K562 (cell line): ENCODE data around the gene CYB561A3. TPM values are rescaled to one million over a fixed set of nuclear protein-coding genes. Genes with fewer than 3 reads are reported as not detected.
A peak's percentile ranks its signal among the peaks of the same experiment; 100 is the strongest.

Experiments
- CBFB ChIP-seq: sonication (generic); formaldehyde crosslinking; IDR thresholded peaks from 2 replicates; pipeline ENCODE4 v1.4.0; 2020; ENCODE audit warnings: mild to moderate bottlenecking, missing genetic modification reagents
- FUS ChIP-seq: fragments of 200-400 bp; formaldehyde crosslinking; optimal IDR thresholded peaks from 2 replicates; pipeline ENCODE3; 2017; ENCODE audit warnings: low read depth, low read length
- GABPA ChIP-seq: fragments of 200-800 bp; sonication (Bioruptor generic); conservative IDR thresholded peaks from 2 replicates; pipeline ENCODE4 v1.6.1; 2016; ENCODE audit warnings: low read depth, missing genetic modification characterization, missing compliant biosample characterization
- GATAD2A ChIP-seq: fragments of 450-650 bp; IDR thresholded peaks from 2 replicates; pipeline ENCODE4 v1.6.1; 2017
- HDAC8 ChIP-seq: fragments of 450-650 bp; IDR thresholded peaks from 2 replicates; pipeline ENCODE4 v1.6.1; 2016; ENCODE audit warnings: mild to moderate bottlenecking, missing genetic modification characterization, moderate library complexity, missing compliant biosample characterization
- KDM2B ChIP-seq: fragments of 250-450 bp; sonication (Bioruptor Pico); IDR thresholded peaks from 2 replicates; pipeline ENCODE4 v1.8.0; 2021; ENCODE audit warnings: mild to moderate bottlenecking, moderate library complexity
- KLF13 ChIP-seq: fragments of 450-650 bp; IDR thresholded peaks from 2 replicates; pipeline ENCODE4 v1.6.1; 2016; ENCODE audit warnings: missing genetic modification characterization, low read depth, mild to moderate bottlenecking, missing compliant biosample characterization, moderate library complexity, borderline replicate concordance
- MTA3 ChIP-seq: fragments of 450-650 bp; formaldehyde crosslinking; IDR thresholded peaks from 2 replicates; pipeline ENCODE4 v1.6.1; 2017; ENCODE audit warnings: mild to moderate bottlenecking, borderline replicate concordance
- PCBP1 ChIP-seq: fragments of 200-400 bp; formaldehyde crosslinking; IDR thresholded peaks from 2 replicates; pipeline ENCODE4 v1.6.1; 2018; ENCODE audit warnings: mild to moderate bottlenecking, low read depth, low read length; ENCODE audit not compliant: poor library complexity, severe bottlenecking
- POLR2AphosphoS5 ChIP-seq: IDR thresholded peaks from 2 replicates; pipeline ENCODE4 v1.6.1; 2011; ENCODE audit warnings: mild to moderate bottlenecking, low read depth, low read length, moderate library complexity; ENCODE audit not compliant: control insufficient read depth, insufficient read depth
- POLR2B ChIP-seq: fragments of 450-650 bp; IDR thresholded peaks from 2 replicates; pipeline ENCODE4 v1.6.1; 2018; ENCODE audit warnings: low read depth; ENCODE audit not compliant: partially characterized antibody
- PRPF4 ChIP-seq: fragments of 200-400 bp; formaldehyde crosslinking; IDR thresholded peaks from one replicate; pipeline ENCODE4 v1.6.1; 2017; ENCODE audit warnings: low read length, low read depth, mild to moderate bottlenecking; ENCODE audit not compliant: insufficient read depth, poor library complexity, severe bottlenecking
- RBBP5 ChIP-seq: fragments of 200-600 bp; sonication (generic); IDR thresholded peaks from 2 replicates; pipeline ENCODE4 v1.6.1; 2012; ENCODE audit warnings: borderline replicate concordance, mild to moderate bottlenecking, low read length, control low read depth, inconsistent platforms; ENCODE audit not compliant: insufficient read depth, poor library complexity, severe bottlenecking
- SIN3A ChIP-seq, 2 experiments: fragments of 150-350 bp in 1 of 2; IDR thresholded peaks; 2 replicates each; pipeline ENCODE4 v1.6.1; 2011 to 2016; ENCODE audit warnings: borderline replicate concordance in 2 of 2, low read depth in 2 of 2, low read length in 2 of 2, mild to moderate bottlenecking in 2 of 2, moderate library complexity in 2 of 2; ENCODE audit not compliant: control insufficient read depth in 1 of 2
- SOX6 ChIP-seq: fragments of 450-650 bp; IDR thresholded peaks from 2 replicates; pipeline ENCODE4 v1.6.1; 2014; ENCODE audit warnings: mild to moderate bottlenecking
- TAF1 ChIP-seq: IDR thresholded peaks from 2 replicates; pipeline ENCODE4 v1.6.1; 2011; ENCODE audit warnings: mild to moderate bottlenecking, low read length, moderate library complexity; ENCODE audit not compliant: insufficient read depth, control insufficient read depth, severe bottlenecking; ENCODE audit errors: extremely low read depth
- TOE1 ChIP-seq, 2 experiments: fragments of 450-650 bp in 1 of 2; sonication (generic) in 1 of 2; formaldehyde crosslinking in 1 of 2; IDR thresholded peaks; 2 replicates each; pipeline versions ENCODE4 v1.7.1 to v1.8.0; 2016 to 2022; ENCODE audit warnings: borderline replicate concordance in 2 of 2, mild to moderate bottlenecking in 2 of 2, antibody characterized with exemption in 1 of 2, inconsistent platforms in 1 of 2, low read depth in 1 of 2, missing genetic modification reagents in 1 of 2, moderate library complexity in 1 of 2
- TRIM28 ChIP-seq: fragments of 450-650 bp; IDR thresholded peaks from 2 replicates; pipeline ENCODE4 v1.6.1; 2017
- ZBTB17 ChIP-seq: fragments of 450-650 bp; formaldehyde crosslinking; IDR thresholded peaks from 2 replicates; pipeline ENCODE4 v1.4.0; 2020; ENCODE audit warnings: mild to moderate bottlenecking
- ZNF431 ChIP-seq: sonication (generic); formaldehyde crosslinking; IDR thresholded peaks from 2 replicates; pipeline ENCODE4 v1.8.0; 2022; ENCODE audit warnings: mild to moderate bottlenecking, missing genetic modification reagents
- ZNF76 ChIP-seq: fragments of 250-450 bp; sonication (Bioruptor Pico); IDR thresholded peaks from 2 replicates; pipeline ENCODE4 v1.4.0; 2020; ENCODE audit warnings: mild to moderate bottlenecking, moderate library complexity, borderline replicate concordance
- ZNF785 ChIP-seq: fragments of 250-450 bp; sonication (Bioruptor Pico); IDR thresholded peaks from 2 replicates; pipeline ENCODE4 v1.4.0; 2020; ENCODE audit warnings: mild to moderate bottlenecking
- polyA plus RNA-seq, 8 experiments: library from polyadenylated mRNA; depleted of rRNA in 4 of 8; stranded (reverse) in 5 of 8; unstranded in 3 of 8; fragments of >200 nt; fragmentation: Nextera tagmentation in 2 of 8; fragmentation: Illumina TruSeq in 1 of 8; extraction: Ambion mirVana in 2 of 8; extraction: Trizol in 1 of 8; gene quantifications; 2 replicates each; pipeline versions ENCODE4 v1.2.1 to v1.2.3, GENCODE V29; 2011 to 2014; ENCODE audit warnings: inconsistent platforms in 1 of 8, missing spikeins in 1 of 8
- total RNA-seq, 7 experiments: library from RNA; depleted of rRNA in 6 of 7; stranded (reverse); fragments of >200 nt in 6 of 7; fragmentation: Illumina TruSeq in 2 of 7; extraction: Trizol in 2 of 7; gene quantifications; 2 replicates each; pipeline versions ENCODE4 v1.2.1 to v1.2.3, GENCODE V29; 2011 to 2021; ENCODE audit warnings: low replicate concordance in 1 of 7
- TF ChIP-seq, protein P1 (sequence below), 2 experiments: fragments of 200-800 bp in 1 of 2; sonication (Bioruptor generic) in 1 of 2; sonication (generic) in 1 of 2; formaldehyde crosslinking in 1 of 2; IDR thresholded peaks in 1 of 2; conservative IDR thresholded peaks in 1 of 2; 2 replicates each; pipeline versions ENCODE4 v1.5.0 to v1.6.1; 2016 to 2020; ENCODE audit warnings: missing compliant biosample characterization in 1 of 2, missing genetic modification characterization in 1 of 2, missing genetic modification reagents in 1 of 2
- TF ChIP-seq, protein P2 (sequence below): sonication (generic); formaldehyde crosslinking; IDR thresholded peaks from 2 replicates; pipeline ENCODE4 v1.8.0; 2022; ENCODE audit warnings: missing genetic modification reagents, mild to moderate bottlenecking, moderate library complexity, borderline replicate concordance

Gene CYB561A3
- total and polyA plus RNA-seq, 9 of the 15 experiments (the other 6 are each of a cell fraction or from before 2014, with no cell fraction given), result 29.2 to 78.9 (median 37.9) TPM

DNA sequence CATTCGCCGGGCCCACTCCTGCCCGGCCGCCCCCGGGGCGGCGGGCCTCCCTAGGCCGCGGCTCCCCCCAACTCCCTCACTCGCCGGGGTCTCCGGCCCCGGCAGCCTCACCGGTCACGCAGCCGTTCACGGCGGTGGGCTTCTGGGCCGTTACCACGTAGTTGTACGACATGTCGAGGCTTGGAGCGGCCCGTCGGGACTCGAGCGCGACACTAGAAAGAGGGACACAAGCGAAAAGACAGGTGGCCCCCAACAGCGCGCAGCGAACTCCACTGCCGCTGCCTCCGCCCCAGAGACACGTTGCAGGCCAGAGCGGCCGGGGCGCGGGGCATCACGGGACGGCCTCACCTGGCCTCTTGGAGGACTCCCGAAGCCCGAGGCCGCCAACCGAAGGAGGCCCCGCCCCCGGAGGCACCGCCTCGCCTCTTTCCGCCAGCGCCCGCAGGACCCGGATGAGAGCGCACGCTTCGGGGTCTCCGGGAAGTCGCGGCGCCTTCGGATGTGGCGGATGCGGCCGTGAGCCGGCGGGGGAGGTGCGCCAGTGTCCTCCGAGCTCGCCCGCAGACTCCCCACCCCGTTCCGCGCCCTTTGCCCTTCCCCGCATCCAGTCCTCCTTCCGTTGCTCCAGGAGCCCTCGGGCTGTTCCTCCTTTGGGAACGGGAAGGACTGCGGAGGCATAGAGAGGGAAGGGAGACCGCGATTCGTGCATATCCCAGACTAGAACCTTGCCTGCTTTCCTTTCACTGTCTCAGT is 28.7 kb downstream of the CYB561A3 start, which contains the start of the genes DDB1 and TKFC (continued):
- TF ChIP-seq MTA3 (peak; percentile 80; the same call in 1 of the 2 replicates), TRIM28 (0 out of 2 replicates have a peak, but pooled peaks have one; percentile 23), GABPA (tag) (peak; percentile 73), KDM2B (peak; percentile 84; the same call in 1 of the 2 replicates), SIN3A (IDR thresholded peaks at IDR 0.05; ENCODE audit: borderline replicate concordance in 2 of 2, control insufficient read depth in 1 of 2, low read depth in 2 of 2, low read length in 2 of 2) (peak; percentile 53 to 92; a peak in 3 of 4 replicates), KLF13 (tag) (peak; percentile 58; the same call in 1 of the 2 replicates), POLR2B (peak; percentile 81), PRPF4 (no peak), HDAC8 (tag) (no peak), ZNF431 (CRISPR knock-in tag) (peak; percentile 13; the same call in 1 of the 2 replicates), FUS (no peak), GATAD2A (0 out of 2 replicates have a peak, but pooled peaks have one; percentile 73), CBFB (CRISPR knock-in tag) (no peak; the same call in 1 of the 2 replicates), ZBTB17 (CRISPR knock-in tag) (peak; percentile 28; the same call in 1 of the 2 replicates), PCBP1 (peak; percentile 40), SOX6 (peak; percentile 62), POLR2AphosphoS5 (peak; percentile 83), TAF1 (peak; percentile 93), ZNF76 (peak; percentile 94), TOE1 (IDR thresholded peaks at IDR 0.05; ENCODE audit: borderline replicate concordance) (no peak; the same call in 1 of the 2 replicates), TOE1 (CRISPR knock-in tag; IDR thresholded peaks at IDR 0.05; ENCODE audit: borderline replicate concordance, low read depth) (peak; percentile 91; the same call in 1 of the 2 replicates), ZNF785 (CRISPR knock-in tag) (no peak), RBBP5 (peak; percentile 90)
- TF ChIP-seq, protein P1, sequence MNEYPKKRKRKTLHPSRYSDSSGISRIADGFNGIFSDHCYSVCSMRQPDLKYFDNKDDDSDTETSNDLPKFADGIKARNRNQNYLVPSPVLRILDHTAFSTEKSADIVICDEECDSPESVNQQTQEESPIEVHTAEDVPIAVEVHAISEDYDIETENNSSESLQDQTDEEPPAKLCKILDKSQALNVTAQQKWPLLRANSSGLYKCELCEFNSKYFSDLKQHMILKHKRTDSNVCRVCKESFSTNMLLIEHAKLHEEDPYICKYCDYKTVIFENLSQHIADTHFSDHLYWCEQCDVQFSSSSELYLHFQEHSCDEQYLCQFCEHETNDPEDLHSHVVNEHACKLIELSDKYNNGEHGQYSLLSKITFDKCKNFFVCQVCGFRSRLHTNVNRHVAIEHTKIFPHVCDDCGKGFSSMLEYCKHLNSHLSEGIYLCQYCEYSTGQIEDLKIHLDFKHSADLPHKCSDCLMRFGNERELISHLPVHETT (CRISPR knock-in tag; conservative IDR thresholded peaks at IDR 0.05 in 1 of 2, IDR thresholded peaks at IDR 0.05 in 1 of 2), result peak in 1 of 2 experiments; percentile 60; a peak in 1 of 4 replicates
- TF ChIP-seq, protein P2, sequence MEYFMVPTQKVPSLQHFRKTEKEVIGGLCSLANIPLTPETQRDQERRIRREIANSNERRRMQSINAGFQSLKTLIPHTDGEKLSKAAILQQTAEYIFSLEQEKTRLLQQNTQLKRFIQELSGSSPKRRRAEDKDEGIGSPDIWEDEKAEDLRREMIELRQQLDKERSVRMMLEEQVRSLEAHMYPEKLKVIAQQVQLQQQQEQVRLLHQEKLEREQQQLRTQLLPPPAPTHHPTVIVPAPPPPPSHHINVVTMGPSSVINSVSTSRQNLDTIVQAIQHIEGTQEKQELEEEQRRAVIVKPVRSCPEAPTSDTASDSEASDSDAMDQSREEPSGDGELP (CRISPR knock-in tag), result peak; percentile 89
